Activated naive CD8-positive, alpha-beta T cell treated with anti-CD3 and anti-CD28 coated beads, Interleukin-2, amount 50 U/mL, for 24 hours (primary cell): ENCODE data around the gene CLEC4G.

Experiments used
- ATAC-seq: fragments of 150-1000 bp; cut with Tn5 transposase; one replicate; pipeline ENCODE4 v1.10.0; 2021
- DNase-seq: peaks from one replicate; pipeline ENCODE4 v3.0.0; 2021
- H3K27ac Mint-ChIP-seq: one replicate; pipeline ENCODE4 v1.8.0; 2021; ENCODE audit warnings: mild to moderate bottlenecking, mixed read lengths
- H3K27me3 Mint-ChIP-seq: one replicate; pipeline ENCODE4 v1.8.0; 2021; ENCODE audit warnings: mixed read lengths
- H3K36me3 Mint-ChIP-seq: one replicate; pipeline ENCODE4 v1.8.0; 2021; ENCODE audit warnings: low read depth, mixed read lengths
- H3K4me1 Mint-ChIP-seq: one replicate; pipeline ENCODE4 v1.8.0; 2021; ENCODE audit warnings: mixed read lengths
- H3K4me3 Mint-ChIP-seq: one replicate; pipeline ENCODE4 v1.8.0; 2021; ENCODE audit warnings: mild to moderate bottlenecking, moderate library complexity, mixed read lengths
- H3K9me3 Mint-ChIP-seq: one replicate; pipeline ENCODE4 v1.8.0; 2021; ENCODE audit warnings: mixed read lengths

CLEC4G gene

GRCh38 chr19:7681340-7682174 is 50.4 kb downstream of the CLEC4G start:
- ATAC-seq = peak; percentile 53
- peak; percentile 90 for DNase-seq
- peaks cover 19% of the 10 kb centered on the region for H3K36me3 Mint-ChIP-seq

GRCh38 chr19:7680606-7681339 is 51.1 kb downstream of the CLEC4G start, which contains the start of gene TRAPPC5:
Gene TRAPPC5 (plus strand): TSS chr19:7680833. CDS start chr19:7682254, 1,421 bp downstream.
- no peaks in the 10 kb centered on the region for H3K9me3 Mint-ChIP-seq
- H3K27ac Mint-ChIP-seq = peak within 1 kb of the TSS; percentile 93
- peak within 1 kb of the TSS; percentile 85 for H3K4me3 Mint-ChIP-seq
- H3K27me3 Mint-ChIP-seq = peaks cover 30% of the 10 kb centered on the region
- ATAC-seq (peak; percentile 37), DNase-seq (peak; percentile 89)
- H3K4me1 Mint-ChIP-seq = peaks cover 59% of the 10 kb centered on the region
- peaks cover 19% of the 10 kb centered on the region for H3K36me3 Mint-ChIP-seq

More at GRCh38 chr19:7681340-7682174, 50.4 kb downstream of the CLEC4G start:
- H3K4me3 Mint-ChIP-seq = peak overlapping the region; percentile 85
- H3K27me3 Mint-ChIP-seq = peaks cover 22% of the 10 kb centered on the region
- no peaks in the 10 kb centered on the region for H3K9me3 Mint-ChIP-seq
- H3K27ac Mint-ChIP-seq = peak overlapping the region; percentile 93
- peaks cover 52% of the 10 kb centered on the region for H3K4me1 Mint-ChIP-seq

GRCh38 chr19:7679771-7680605 is 51.9 kb downstream of the CLEC4G start:
- H3K4me3 Mint-ChIP-seq = peak overlapping the region; percentile 85
- DNase-seq (no peak), ATAC-seq (no peak)
- H3K9me3 Mint-ChIP-seq = no peaks in the 10 kb centered on the region
- H3K27me3 Mint-ChIP-seq = peaks cover 32% of the 10 kb centered on the region
- peak overlapping the region; percentile 74 for H3K27ac Mint-ChIP-seq
- H3K36me3 Mint-ChIP-seq = peaks cover 15% of the 10 kb centered on the region
- H3K4me1 Mint-ChIP-seq = peaks cover 58% of the 10 kb centered on the region

- Mint-ChIP-seq H3K9me3 (peaks cover 4% of the 10 kb centered on the region), H3K4me1 (peaks cover 63% of the 10 kb centered on the region), H3K36me3 (peaks cover 15% of the 10 kb centered on the region), H3K27ac (peak overlapping the region; percentile 74), H3K27me3 (peaks cover 36% of the 10 kb centered on the region), H3K4me3 (peak overlapping the region; percentile 48)
- DNase-seq (peak; percentile 61), ATAC-seq (peak; percentile 53)
These were observed 52.7 kb downstream of the CLEC4G start for GRCh38 chr19:7678971-7679751.
